ENCODE results near the gene TMEM258. TPM values are rescaled to one million over a fixed set of nuclear protein-coding genes. Genes with fewer than 3 reads are reported as not detected.
A peak's percentile ranks its signal among the peaks of the same experiment; 100 is the strongest.

Gene TMEM258
- total and polyA plus RNA-seq, 4 donors = 31.0 to 136 (median 98.7) TPM

DNA sequence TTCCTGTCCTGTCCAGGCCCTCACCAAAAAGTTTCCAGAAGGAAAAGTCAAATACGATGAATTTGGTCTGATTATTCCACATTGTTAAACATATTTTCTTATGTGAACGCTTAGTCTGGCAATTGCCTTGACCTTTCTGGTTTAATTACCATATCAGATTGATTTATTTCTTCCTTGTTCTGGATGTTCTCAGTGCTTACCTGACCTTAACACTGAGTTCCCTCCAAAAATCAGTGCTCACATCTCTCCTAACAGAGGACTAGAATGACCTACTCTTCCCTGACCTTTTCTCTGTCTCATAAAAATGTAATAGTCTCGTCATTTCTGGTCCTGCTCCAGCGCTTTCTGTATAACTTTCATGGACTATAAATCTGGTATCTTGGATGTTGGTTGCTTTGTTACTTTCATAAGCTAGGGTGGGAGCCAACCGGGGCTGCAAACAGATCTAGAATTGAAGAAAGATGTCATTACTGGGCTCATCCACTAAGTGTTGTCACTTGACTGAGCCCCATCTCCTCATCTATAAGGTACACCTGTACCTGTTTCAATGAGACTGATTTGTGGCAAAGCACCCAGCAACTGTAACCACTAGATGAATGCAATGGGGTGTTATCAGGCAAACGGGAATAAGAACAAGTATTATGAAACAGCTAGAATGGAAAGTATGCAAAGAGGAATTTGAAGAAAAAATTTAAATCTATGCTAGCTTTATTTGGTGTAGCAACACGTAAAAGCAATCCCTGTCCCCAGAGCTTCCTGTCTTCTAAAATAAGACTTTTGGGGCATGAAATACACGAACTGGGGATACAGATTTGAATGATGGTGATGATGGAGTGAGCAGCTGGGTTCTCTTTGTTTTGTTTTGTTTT is 38.1 kb upstream of the TMEM258 start:
- Histone ChIP-seq H3K27me3 (ENCODE audit: control insufficient read depth in 4 of 4, insufficient read depth in 4 of 4, low read length in 3 of 4) (no peaks in the 10 kb centered on the region), H3K4me3 (ENCODE audit: low read depth in 1 of 3, low read length in 3 of 3) (peak overlapping the region in 1 of 3 donors; percentile 75), H3K9me3 (ENCODE audit: control insufficient read depth in 4 of 4, low read length in 3 of 4) (no peaks in the 10 kb centered on the region), H3K4me1 (ENCODE audit: control insufficient read depth in 4 of 4, insufficient read depth in 4 of 4, low read length in 3 of 4) (peaks cover 10 to 59% (median 52%) of the 10 kb centered on the region in 4 donors), H3K27ac (ENCODE audit: low read depth in 1 of 2, low read length in 2 of 2) (peak overlapping the region in 1 of 2 donors; percentile 7), H3K36me3 (ENCODE audit: control insufficient read depth in 4 of 4, insufficient read depth in 3 of 4, low read depth in 1 of 4, low read length in 3 of 4) (no peaks in the 10 kb centered on the region), H3K9ac (ENCODE audit: low read depth in 1 of 2, low read length in 2 of 2) (no peak overlapping the region)
- TF ChIP-seq, protein P1, sequence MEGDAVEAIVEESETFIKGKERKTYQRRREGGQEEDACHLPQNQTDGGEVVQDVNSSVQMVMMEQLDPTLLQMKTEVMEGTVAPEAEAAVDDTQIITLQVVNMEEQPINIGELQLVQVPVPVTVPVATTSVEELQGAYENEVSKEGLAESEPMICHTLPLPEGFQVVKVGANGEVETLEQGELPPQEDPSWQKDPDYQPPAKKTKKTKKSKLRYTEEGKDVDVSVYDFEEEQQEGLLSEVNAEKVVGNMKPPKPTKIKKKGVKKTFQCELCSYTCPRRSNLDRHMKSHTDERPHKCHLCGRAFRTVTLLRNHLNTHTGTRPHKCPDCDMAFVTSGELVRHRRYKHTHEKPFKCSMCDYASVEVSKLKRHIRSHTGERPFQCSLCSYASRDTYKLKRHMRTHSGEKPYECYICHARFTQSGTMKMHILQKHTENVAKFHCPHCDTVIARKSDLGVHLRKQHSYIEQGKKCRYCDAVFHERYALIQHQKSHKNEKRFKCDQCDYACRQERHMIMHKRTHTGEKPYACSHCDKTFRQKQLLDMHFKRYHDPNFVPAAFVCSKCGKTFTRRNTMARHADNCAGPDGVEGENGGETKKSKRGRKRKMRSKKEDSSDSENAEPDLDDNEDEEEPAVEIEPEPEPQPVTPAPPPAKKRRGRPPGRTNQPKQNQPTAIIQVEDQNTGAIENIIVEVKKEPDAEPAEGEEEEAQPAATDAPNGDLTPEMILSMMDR (IDR thresholded peaks at IDR 0.05; ENCODE audit: low read depth, low read length, missing input control) = no peak
- TF ChIP-seq FOXA1 (IDR thresholded peaks at IDR 0.05) = no peak
- TF ChIP-seq, protein P2, sequence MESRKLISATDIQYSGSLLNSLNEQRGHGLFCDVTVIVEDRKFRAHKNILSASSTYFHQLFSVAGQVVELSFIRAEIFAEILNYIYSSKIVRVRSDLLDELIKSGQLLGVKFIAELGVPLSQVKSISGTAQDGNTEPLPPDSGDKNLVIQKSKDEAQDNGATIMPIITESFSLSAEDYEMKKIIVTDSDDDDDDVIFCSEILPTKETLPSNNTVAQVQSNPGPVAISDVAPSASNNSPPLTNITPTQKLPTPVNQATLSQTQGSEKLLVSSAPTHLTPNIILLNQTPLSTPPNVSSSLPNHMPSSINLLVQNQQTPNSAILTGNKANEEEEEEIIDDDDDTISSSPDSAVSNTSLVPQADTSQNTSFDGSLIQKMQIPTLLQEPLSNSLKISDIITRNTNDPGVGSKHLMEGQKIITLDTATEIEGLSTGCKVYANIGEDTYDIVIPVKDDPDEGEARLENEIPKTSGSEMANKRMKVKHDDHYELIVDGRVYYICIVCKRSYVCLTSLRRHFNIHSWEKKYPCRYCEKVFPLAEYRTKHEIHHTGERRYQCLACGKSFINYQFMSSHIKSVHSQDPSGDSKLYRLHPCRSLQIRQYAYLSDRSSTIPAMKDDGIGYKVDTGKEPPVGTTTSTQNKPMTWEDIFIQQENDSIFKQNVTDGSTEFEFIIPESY (IDR thresholded peaks at IDR 0.05) = no peak
- no peak for TF ChIP-seq NR2F2 (IDR thresholded peaks at IDR 0.05)
- TF ChIP-seq, protein P3, sequence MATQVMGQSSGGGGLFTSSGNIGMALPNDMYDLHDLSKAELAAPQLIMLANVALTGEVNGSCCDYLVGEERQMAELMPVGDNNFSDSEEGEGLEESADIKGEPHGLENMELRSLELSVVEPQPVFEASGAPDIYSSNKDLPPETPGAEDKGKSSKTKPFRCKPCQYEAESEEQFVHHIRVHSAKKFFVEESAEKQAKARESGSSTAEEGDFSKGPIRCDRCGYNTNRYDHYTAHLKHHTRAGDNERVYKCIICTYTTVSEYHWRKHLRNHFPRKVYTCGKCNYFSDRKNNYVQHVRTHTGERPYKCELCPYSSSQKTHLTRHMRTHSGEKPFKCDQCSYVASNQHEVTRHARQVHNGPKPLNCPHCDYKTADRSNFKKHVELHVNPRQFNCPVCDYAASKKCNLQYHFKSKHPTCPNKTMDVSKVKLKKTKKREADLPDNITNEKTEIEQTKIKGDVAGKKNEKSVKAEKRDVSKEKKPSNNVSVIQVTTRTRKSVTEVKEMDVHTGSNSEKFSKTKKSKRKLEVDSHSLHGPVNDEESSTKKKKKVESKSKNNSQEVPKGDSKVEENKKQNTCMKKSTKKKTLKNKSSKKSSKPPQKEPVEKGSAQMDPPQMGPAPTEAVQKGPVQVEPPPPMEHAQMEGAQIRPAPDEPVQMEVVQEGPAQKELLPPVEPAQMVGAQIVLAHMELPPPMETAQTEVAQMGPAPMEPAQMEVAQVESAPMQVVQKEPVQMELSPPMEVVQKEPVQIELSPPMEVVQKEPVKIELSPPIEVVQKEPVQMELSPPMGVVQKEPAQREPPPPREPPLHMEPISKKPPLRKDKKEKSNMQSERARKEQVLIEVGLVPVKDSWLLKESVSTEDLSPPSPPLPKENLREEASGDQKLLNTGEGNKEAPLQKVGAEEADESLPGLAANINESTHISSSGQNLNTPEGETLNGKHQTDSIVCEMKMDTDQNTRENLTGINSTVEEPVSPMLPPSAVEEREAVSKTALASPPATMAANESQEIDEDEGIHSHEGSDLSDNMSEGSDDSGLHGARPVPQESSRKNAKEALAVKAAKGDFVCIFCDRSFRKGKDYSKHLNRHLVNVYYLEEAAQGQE (IDR thresholded peaks at IDR 0.05) = no peak
- no peak for TF ChIP-seq RAD21 (IDR thresholded peaks at IDR 0.05)
- no peak for TF ChIP-seq HNF4A (conservative IDR thresholded peaks at IDR 0.05)
- no peak for TF ChIP-seq TAF1 (conservative IDR thresholded peaks at IDR 0.05)
- TF ChIP-seq JUND (IDR thresholded peaks at IDR 0.05) = no peak
- TF ChIP-seq HNF4G (IDR thresholded peaks at IDR 0.05) = no peak
- TF ChIP-seq, protein P4, sequence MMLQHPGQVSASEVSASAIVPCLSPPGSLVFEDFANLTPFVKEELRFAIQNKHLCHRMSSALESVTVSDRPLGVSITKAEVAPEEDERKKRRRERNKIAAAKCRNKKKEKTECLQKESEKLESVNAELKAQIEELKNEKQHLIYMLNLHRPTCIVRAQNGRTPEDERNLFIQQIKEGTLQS (IDR thresholded peaks at IDR 0.05) = no peak
- TF ChIP-seq, protein P5, sequence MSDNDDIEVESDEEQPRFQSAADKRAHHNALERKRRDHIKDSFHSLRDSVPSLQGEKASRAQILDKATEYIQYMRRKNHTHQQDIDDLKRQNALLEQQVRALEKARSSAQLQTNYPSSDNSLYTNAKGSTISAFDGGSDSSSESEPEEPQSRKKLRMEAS (IDR thresholded peaks at IDR 0.05) = no peak
- no peak for TF ChIP-seq RXRA (IDR thresholded peaks at IDR 0.05)
- TF ChIP-seq EGR1 (IDR thresholded peaks at IDR 0.05; ENCODE audit: low read depth in 2 of 2) = no peak
- TF ChIP-seq SP1 (IDR thresholded peaks at IDR 0.05) = no peak
- no peak for TF ChIP-seq FOXA2 (IDR thresholded peaks at IDR 0.05)
- no peak for TF ChIP-seq YY1 (IDR thresholded peaks at IDR 0.05)
- no peak for TF ChIP-seq GABPA (IDR thresholded peaks at IDR 0.05 in 1 of 2, conservative IDR thresholded peaks at IDR 0.05 in 1 of 2)
- 47% methylated on average over 8 of the region's 8 CpGs for WGBS
- no peak for DNase-seq (ENCODE audit: low spot score)
